GM21717 (cell line): ENCODE data around the gene FAM184A.
"Not testable (repeated sequence)": the region's sequence is repeated elsewhere in the genome, so short reads cannot be mapped to it uniquely, and the experiment has no call there.

Experiments used
- ATAC-seq: cut with Tn5 transposase; IDR thresholded peaks from one replicate; pipeline ENCODE4 v1.9.1; 2021; ENCODE audit warnings: mild to moderate bottlenecking, moderate library complexity; ENCODE audit not compliant: unreplicated experiment

Gene FAM184A, protein sequence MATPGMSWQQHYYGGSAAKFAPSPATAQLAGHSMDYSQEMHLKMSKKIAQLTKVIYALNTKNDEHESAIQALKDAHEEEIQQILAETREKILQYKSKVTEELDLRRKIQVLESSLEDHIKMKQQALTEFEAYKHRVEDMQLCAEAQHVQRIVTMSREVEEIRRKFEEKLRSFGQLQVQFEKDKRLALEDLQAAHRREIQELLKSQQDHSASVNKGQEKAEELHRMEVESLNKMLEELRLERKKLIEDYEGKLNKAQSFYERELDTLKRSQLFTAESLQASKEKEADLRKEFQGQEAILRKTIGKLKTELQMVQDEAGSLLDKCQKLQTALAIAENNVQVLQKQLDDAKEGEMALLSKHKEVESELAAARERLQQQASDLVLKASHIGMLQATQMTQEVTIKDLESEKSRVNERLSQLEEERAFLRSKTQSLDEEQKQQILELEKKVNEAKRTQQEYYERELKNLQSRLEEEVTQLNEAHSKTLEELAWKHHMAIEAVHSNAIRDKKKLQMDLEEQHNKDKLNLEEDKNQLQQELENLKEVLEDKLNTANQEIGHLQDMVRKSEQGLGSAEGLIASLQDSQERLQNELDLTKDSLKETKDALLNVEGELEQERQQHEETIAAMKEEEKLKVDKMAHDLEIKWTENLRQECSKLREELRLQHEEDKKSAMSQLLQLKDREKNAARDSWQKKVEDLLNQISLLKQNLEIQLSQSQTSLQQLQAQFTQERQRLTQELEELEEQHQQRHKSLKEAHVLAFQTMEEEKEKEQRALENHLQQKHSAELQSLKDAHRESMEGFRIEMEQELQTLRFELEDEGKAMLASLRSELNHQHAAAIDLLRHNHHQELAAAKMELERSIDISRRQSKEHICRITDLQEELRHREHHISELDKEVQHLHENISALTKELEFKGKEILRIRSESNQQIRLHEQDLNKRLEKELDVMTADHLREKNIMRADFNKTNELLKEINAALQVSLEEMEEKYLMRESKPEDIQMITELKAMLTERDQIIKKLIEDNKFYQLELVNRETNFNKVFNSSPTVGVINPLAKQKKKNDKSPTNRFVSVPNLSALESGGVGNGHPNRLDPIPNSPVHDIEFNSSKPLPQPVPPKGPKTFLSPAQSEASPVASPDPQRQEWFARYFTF

DNA sequence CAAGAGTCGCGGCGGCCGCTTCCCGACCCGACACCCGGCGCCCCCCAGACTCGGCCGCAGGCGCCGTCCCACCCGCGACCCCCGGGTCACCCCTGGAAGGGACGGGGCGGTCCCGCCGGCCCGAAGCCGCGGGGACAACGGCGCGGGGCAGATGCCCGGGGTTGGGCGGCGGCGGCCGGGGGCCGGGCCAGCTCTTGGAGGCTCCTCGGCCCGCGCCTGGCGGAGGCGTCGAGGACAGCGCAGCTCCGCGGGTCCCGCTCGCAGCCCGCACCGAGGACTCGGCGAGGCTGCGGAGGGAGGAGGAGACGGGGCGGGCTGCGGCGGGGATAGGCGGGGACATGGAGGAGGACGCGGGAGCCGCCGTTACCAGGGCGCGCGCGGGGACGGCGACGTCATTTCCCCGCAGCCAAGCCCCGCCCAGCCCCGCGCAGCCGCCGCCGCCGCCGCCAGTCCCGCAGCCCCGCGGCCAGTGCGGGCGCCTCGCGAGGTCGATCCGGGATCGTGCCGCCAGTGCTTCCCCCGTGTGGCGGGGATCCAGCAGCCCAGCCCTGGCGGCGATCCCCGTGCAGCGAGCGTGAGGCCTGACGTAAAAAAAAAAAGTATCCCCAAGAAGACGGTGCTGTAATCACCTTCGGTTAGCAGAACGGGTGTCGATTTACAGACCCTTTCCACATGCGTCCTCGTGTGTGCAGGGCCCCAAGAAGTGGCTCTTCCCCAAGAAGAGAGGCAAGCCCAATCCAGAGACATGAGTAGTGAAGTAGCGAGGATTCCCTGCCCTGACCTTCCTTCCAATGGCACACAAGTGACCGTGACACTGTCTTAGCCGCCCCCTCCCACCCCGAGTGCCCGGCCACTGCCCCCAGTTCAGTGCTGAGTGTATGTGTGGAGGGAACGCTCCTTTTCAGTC lies at the start of gene FAM184A:
TSS of gene FAM184A (minus strand) at position 289 of the 907 bp plus-strand sequence. CDS start 365 bp downstream, outside the sequence.
- peak; percentile 75 for ATAC-seq

DNA sequence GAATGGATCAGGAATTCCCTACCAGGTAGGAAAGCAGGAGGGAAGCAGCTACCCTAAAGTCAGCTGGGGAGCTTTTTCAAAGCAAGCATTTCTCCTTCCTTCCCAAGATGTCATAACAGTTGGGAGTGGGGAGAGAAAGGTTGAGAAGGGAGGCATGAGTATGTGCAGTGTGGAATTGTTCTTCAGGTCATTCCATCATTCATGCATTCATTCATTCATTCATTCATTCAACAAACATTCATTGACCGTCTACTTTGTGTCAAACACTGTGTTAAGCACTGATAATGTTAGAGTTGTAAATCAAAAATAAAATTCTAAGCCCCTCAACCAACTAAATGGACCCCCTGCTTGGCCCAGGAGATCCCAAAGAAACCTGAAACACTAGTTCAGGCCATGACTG lies 49.2 kb upstream of the FAM184A start:
- ATAC-seq: no peak

DNA sequence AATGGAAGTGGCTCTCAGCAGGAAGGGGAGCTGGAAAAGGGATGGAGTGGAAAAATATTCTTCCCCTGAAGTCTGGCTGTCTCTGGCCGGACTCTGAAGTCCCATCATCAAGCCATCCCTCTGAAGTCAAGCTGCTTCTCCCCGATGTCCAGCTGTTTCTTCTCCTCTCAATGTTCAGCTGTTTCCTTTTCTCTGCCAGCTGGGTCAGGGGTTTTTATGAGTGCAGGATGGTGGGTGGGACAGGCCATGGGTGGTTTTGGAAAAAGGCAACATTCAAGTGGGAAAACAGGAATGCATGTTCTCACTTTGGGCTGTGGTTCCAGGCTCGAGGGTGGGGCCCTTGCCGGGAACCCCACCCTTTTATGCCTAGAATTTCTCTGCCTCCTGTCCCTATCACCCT lies 48.4 kb upstream of the FAM184A start:
- ATAC-seq: no peak

- no peak for ATAC-seq
These were observed 47.7 kb upstream of the FAM184A start for GRCh38 chr6:119126140-119126539.

GRCh38 chr6:119125576-119125975 lies 47.1 kb upstream of the FAM184A start:
- ATAC-seq: no peak

- no peak for ATAC-seq
These were observed 45.8 kb upstream of the FAM184A start for GRCh38 chr6:119124079-119124824.

DNA sequence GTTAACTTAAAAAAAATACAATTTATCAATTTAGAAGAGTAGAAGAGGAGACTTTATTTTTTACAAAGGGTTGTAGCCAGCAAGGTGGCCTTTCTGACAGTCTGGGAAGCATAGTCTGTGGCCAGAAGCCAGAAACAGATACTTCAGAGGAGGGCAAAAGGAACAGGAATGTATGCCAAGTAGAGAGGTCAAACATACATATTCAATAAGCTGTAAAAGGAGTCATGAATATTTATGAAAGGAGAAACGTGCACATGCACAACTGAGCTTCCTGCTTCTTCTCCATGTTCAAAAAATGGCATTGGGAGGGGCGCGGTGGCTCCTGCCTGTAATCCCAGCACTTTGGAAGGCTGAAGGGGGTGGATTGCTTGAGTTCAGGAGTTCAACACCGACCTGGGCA lies 43.9 kb upstream of the FAM184A start:
- ATAC-seq: no peak

- no peak for ATAC-seq
These were observed 42.9 kb upstream of the FAM184A start for GRCh38 chr6:119121367-119121766.

DNA sequence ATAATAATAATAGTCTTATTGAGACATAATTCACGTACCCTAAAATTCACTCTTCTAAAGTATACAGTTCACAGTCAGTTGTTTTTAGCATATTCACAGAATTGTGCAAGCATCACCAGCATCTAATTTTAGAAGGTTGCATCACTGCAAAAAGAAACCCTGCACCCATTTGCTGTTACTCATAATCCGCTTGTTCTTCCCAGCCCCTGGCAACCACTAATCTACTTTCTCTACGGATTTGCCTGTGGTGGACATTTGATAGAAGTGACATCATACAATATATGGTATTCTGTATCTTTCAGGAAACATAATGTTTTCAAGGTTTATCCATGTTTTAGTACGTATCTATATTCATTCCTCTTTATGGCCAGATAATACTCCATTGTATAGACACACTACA lies 41.5 kb upstream of the FAM184A start:
- no peak for ATAC-seq

GRCh38 chr6:119119062-119119461 lies 40.6 kb upstream of the FAM184A start:
- not testable (repeated sequence) for ATAC-seq

GRCh38 chr6:119116712-119117281 lies 38.3 kb upstream of the FAM184A start:
- no peak for ATAC-seq

GRCh38 chr6:119113961-119114360 lies 35.5 kb upstream of the FAM184A start:
- no peak for ATAC-seq

- no peak for ATAC-seq
These were observed 34.5 kb upstream of the FAM184A start for GRCh38 chr6:119112812-119113530.

DNA sequence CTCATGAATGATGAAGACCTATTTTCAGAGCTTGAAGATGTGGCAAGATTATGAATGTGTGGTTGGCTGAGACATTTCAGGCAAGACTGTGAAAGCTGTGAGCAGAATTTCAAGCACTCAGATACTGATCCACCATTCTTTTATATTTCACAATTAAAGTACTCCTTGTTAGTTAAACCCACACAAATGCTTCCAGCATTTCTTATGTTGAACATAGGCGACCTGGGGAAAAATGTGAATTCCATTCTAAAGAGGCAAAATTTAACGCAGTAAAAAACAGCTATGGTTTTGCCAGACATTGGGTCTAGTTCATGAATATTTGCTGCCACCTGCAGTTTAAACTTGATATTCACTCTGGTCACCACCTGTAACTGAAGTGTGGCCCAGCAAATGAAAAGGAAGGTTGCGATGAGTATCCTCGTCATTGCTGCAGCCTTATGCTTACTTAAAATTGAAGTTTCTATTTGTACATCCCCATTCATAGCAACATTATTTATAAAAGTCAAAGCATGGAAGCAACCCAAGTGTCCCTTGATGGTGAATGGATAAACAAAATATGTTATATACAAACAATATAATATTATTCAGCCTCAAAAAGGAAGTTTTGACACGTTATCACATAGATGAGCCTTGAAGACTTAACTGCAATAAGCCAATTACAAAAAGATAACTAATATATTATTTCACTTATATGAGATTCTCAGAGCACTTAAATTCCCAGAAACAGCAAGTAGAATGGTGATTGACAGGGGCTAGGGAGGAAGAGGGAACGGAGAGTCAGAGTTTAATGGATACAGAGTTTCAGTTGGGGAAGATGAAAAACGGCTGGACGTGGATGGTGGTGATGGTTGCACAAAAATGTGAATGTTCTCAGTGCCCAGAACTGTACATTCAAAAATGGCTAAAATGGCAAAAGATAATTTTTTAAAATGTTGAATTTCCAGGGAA lies 32.4 kb upstream of the FAM184A start:
- ATAC-seq: peak; percentile 71

GRCh38 chr6:119109654-119110325 lies 31.3 kb upstream of the FAM184A start:
- no peak for ATAC-seq

- ATAC-seq: no peak
These were observed 29.6 kb upstream of the FAM184A start for GRCh38 chr6:119108076-119108475.

DNA sequence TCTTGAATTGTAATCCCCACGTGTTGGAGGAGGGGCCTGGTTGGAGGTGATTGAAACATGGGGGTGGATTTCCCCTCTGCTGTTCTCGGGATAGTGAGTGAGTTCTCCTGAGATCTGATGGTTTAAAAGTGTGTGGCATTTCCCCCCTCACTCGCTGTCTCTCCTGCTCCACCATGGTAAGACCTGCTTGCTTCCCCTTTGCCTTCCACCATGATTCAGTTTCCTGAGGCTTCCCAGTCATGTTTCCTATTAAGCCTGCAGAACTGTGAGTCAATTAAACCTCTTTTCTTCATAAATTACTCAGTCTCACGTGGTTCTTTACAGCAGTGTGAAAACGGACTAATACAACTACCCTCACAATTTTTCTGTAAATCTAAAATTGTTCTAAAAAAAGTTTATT lies 26.8 kb upstream of the FAM184A start:
- no peak for ATAC-seq
